OCI-LY3 (cell line): ENCODE measurements around the gene PKP4.

Source experiments
- H2AFZ ChIP-seq: fragments of 200-600, 300-600 bp; shearing (Covaris generic); 2 replicates; pipeline ENCODE4 v1.6.0; 2014; ENCODE audit warnings: antibody characterized with exemption, low read depth, low read length
- H3K27ac ChIP-seq: fragments of 200-600, 300-600 bp; sonication (generic); 2 replicates; pipeline ENCODE4 v1.5.1; 2014; ENCODE audit warnings: mild to moderate bottlenecking, low read length, moderate library complexity, mixed read lengths
- H3K27me3 ChIP-seq: fragments of 200-600, 300-600 bp; sonication (generic); 2 replicates; pipeline ENCODE4 v1.6.1; 2014; ENCODE audit warnings: low read depth, low read length, mixed read lengths
- H3K36me3 ChIP-seq: fragments of 200-600, 300-600 bp; sonication (generic); replicated peaks from 2 replicates; pipeline ENCODE3; 2014; ENCODE audit warnings: low read depth, low read length, mixed read lengths
- H3K4me1 ChIP-seq: fragments of 300-600, 200-600 bp; sonication (generic); 2 replicates; pipeline ENCODE4 v1.6.1; 2014; ENCODE audit warnings: low read length, mixed read lengths
- H3K4me2 ChIP-seq: fragments of 200-600, 300-600 bp; sonication (generic); 2 replicates; pipeline ENCODE4 v1.6.1; 2014; ENCODE audit warnings: low read length, mixed read lengths
- H3K4me3 ChIP-seq: fragments of 300-600, 200-600 bp; sonication (generic); 2 replicates; pipeline ENCODE4 v1.5.1; 2014; ENCODE audit warnings: antibody characterized with exemption, mild to moderate bottlenecking, low read length, moderate library complexity
- H3K79me2 ChIP-seq: fragments of 300-600, 200-600 bp; shearing (Covaris generic); 2 replicates; pipeline ENCODE4 v1.6.1; 2014; ENCODE audit warnings: mild to moderate bottlenecking, low read length, mixed read lengths
- H3K9ac ChIP-seq: fragments of 300-600, 200-600 bp; shearing (Covaris generic); 2 replicates; pipeline ENCODE4 v1.6.0; 2014; ENCODE audit warnings: mild to moderate bottlenecking, low read length, moderate library complexity
- H3K9me3 ChIP-seq: fragments of 200-600, 300-600 bp; shearing (Covaris generic); 2 replicates; pipeline ENCODE4 v1.6.1; 2014; ENCODE audit warnings: low read length, mixed read lengths; ENCODE audit not compliant: insufficient read depth
- H4K20me1 ChIP-seq: fragments of 200-600, 300-600 bp; sonication (generic); 2 replicates; pipeline ENCODE4 v1.6.1; 2016; ENCODE audit warnings: low read length, mixed read lengths; ENCODE audit not compliant: insufficient read depth
- CTCF ChIP-seq: fragments of 200-600, 300-600 bp; sonication (generic); IDR thresholded peaks from 2 replicates; pipeline ENCODE4 v1.5.1; 2014; ENCODE audit warnings: antibody characterized with exemption, low read length, low read depth
- EZH2phosphoT487 ChIP-seq: fragments of 200-600 bp; shearing (Covaris generic); IDR thresholded peaks from 2 replicates; pipeline ENCODE4 v1.6.1; 2018; ENCODE audit warnings: antibody characterized with exemption, mixed run types, low read depth

Gene PKP4

GRCh38 chr2:158728422-158728821, 271.7 kb downstream of the PKP4 start:
- Histone ChIP-seq H2AFZ (no peak overlapping the region), H3K27ac (no peak overlapping the region), H3K4me2 (no peak overlapping the region), H3K79me2 (no peaks in the 10 kb centered on the region), H3K4me1 (no peaks in the 10 kb centered on the region), H3K36me3 (no peaks in the 10 kb centered on the region), H4K20me1 (no peaks in the 10 kb centered on the region), H3K4me3 (no peak overlapping the region), H3K27me3 (peaks cover 12% of the 10 kb centered on the region), H3K9me3 (no peaks in the 10 kb centered on the region), H3K9ac (no peak overlapping the region)
- no peak for TF ChIP-seq EZH2phosphoT487
- TF ChIP-seq CTCF: no peak

- H3K4me1 ChIP-seq: no peaks in the 10 kb centered on the region
- no peak overlapping the region for H3K27ac ChIP-seq
- H2AFZ ChIP-seq: no peak overlapping the region
- no peak overlapping the region for H3K9ac ChIP-seq
- no peak overlapping the region for H3K4me2 ChIP-seq
- TF ChIP-seq EZH2phosphoT487 (no peak), CTCF (no peak)
- no peaks in the 10 kb centered on the region for H3K9me3 ChIP-seq
- H4K20me1 ChIP-seq: no peaks in the 10 kb centered on the region
- H3K4me3 ChIP-seq: no peak overlapping the region
- H3K36me3 ChIP-seq: no peaks in the 10 kb centered on the region
- no peaks in the 10 kb centered on the region for H3K79me2 ChIP-seq
- peaks cover 12% of the 10 kb centered on the region for H3K27me3 ChIP-seq
These were observed 272.7 kb downstream of the PKP4 start for GRCh38 chr2:158729451-158729850.

- H2AFZ ChIP-seq: no peak overlapping the region
- H3K79me2 ChIP-seq: no peaks in the 10 kb centered on the region
- no peak overlapping the region for H3K4me2 ChIP-seq
- H3K27ac ChIP-seq: no peak overlapping the region
- H3K9me3 ChIP-seq: no peaks in the 10 kb centered on the region
- H3K27me3 ChIP-seq: peaks cover 17% of the 10 kb centered on the region
- no peak overlapping the region for H3K9ac ChIP-seq
- no peaks in the 10 kb centered on the region for H3K36me3 ChIP-seq
- TF ChIP-seq EZH2phosphoT487: no peak
- TF ChIP-seq CTCF: no peak
- H4K20me1 ChIP-seq: no peaks in the 10 kb centered on the region
- H3K4me1 ChIP-seq: no peaks in the 10 kb centered on the region
- no peak overlapping the region for H3K4me3 ChIP-seq
These were observed 273.3 kb downstream of the PKP4 start for GRCh38 chr2:158729873-158730620.

GRCh38 chr2:158730621-158731140, 273.9 kb downstream of the PKP4 start:
- Histone ChIP-seq H3K79me2 (no peaks in the 10 kb centered on the region), H3K27me3 (peaks cover 19% of the 10 kb centered on the region)
- TF ChIP-seq EZH2phosphoT487: no peak
- no peak for TF ChIP-seq CTCF

More at GRCh38 chr2:158730621-158731140, 273.9 kb downstream of the PKP4 start:
- Histone ChIP-seq H3K36me3 (no peaks in the 10 kb centered on the region), H3K9ac (no peak overlapping the region), H3K4me2 (no peak overlapping the region), H3K4me1 (no peaks in the 10 kb centered on the region), H3K4me3 (no peak overlapping the region), H2AFZ (no peak overlapping the region), H3K9me3 (no peaks in the 10 kb centered on the region), H4K20me1 (no peaks in the 10 kb centered on the region), H3K27ac (no peak overlapping the region)
